Right cardiac atrium (tissue), 5 donors: Measurements from ENCODE around the gene TAS2R40. TPM values are rescaled to one million over a fixed set of nuclear protein-coding genes. Genes with fewer than 3 reads are reported as not detected.
"Not testable (repeated sequence)": the region's sequence is repeated elsewhere in the genome, so short reads cannot be mapped to it uniquely, and the experiment has no call there.

Experiments used
- ATAC-seq, 2 donors: fragments of 200-7000 bp; cut with Tn5 transposase; one replicate each; pipeline versions ENCODE4 v1.8.0 to v1.9.1; 2020; ENCODE audit warnings: moderate library complexity in 2 of 2, mild to moderate bottlenecking in 1 of 2
- DNase-seq, 3 donors: peaks; one replicate each; pipeline ENCODE4 v3.0.0-alpha.2; 2020
- H3K27ac ChIP-seq: one replicate; pipeline ENCODE4 v1.5.1; 2013; ENCODE audit warnings: mild to moderate bottlenecking, low read length, control low read depth, moderate library complexity
- H3K27me3 ChIP-seq: one replicate; pipeline ENCODE4 v1.6.1; 2013; ENCODE audit not compliant: control insufficient read depth, insufficient read depth
- H3K4me1 ChIP-seq: one replicate; pipeline ENCODE4 v1.6.1; 2013; ENCODE audit warnings: low read length; ENCODE audit not compliant: control insufficient read depth, insufficient read depth
- H3K4me3 ChIP-seq: one replicate; pipeline ENCODE4 v1.5.1; 2013; ENCODE audit warnings: low read length, control low read depth
- H3K9me3 ChIP-seq: one replicate; pipeline ENCODE4 v1.6.1; 2013; ENCODE audit warnings: low read length; ENCODE audit not compliant: control insufficient read depth
- WGBS: extraction: QIAGEN DNeasy Blood & Tissue Kit; methylation state at CpG from one replicate; pipeline ENCODE4 v1.1.7; 2013; 5-methylcytosine and 5-hydroxymethylcytosine counted together
- intact Hi-C, 4 donors: fragments of 100-400 bp; cut with DNase I; formaldehyde crosslinking; loops; one replicate each; pipeline versions ENCODE4 v1.11.0 to v1.14.0; 2022 to 2023
- polyA plus RNA-seq: library from polyadenylated mRNA; stranded (reverse); fragments of 200-250 nt; gene quantifications from one replicate; pipeline ENCODE4 v1.2.3, GENCODE V29; 2013
- total RNA-seq, 4 donors: library from RNA; stranded (reverse); fragmentation: NEBNext Ultra II Directional; extraction: Animal tissue kit (Norgen Biotek cat#: 25700); gene quantifications; one replicate each; pipeline ENCODE4 v1.2.1, GENCODE V29; 2021
- donor health status: healthy with polysubstance abuse.
- donor health status: DM: no; HTN: yes; CAD: no.
- donor health status: DM: no; HTN: no; CAD: no.
- donor health status: DM: no; HTN: yes; CAD: no; lungs with severe emphysema.
- donor health status: DM: yes; HTN: yes; CAD: no.

Gene TAS2R40
- total and polyA plus RNA-seq, 5 donors = not detected

DNA sequence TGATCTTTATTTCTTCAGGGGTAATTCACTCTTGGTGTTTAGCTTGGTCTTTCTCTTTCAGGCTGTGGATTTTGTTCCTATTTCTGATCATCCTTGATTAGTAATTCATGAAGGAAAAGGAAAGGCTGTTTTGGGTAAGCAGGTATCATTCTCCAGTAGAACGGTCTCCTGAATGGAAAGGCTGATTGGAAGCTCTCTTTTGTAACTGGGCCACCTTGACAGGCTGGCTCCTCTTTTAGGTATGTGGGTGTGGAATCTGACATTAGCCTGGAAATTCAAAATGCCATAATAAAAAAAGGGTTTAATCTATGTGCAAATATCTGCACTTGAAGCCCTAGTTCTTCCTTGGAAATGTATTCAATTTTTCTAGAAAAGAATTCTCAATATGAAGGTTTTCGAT is 19.7 kb upstream of the TAS2R40 start:
- Histone ChIP-seq H3K4me1 (no peaks in the 10 kb centered on the region), H3K4me3 (no peak overlapping the region), H3K27ac (no peak overlapping the region), H3K27me3 (no peaks in the 10 kb centered on the region), H3K9me3 (no peaks in the 10 kb centered on the region)
- DNase-seq (no peak), ATAC-seq (no peak)
- 93% methylated on average over 2 of the region's 2 CpGs for WGBS
- intact Hi-C loops = no loop called here

DNA sequence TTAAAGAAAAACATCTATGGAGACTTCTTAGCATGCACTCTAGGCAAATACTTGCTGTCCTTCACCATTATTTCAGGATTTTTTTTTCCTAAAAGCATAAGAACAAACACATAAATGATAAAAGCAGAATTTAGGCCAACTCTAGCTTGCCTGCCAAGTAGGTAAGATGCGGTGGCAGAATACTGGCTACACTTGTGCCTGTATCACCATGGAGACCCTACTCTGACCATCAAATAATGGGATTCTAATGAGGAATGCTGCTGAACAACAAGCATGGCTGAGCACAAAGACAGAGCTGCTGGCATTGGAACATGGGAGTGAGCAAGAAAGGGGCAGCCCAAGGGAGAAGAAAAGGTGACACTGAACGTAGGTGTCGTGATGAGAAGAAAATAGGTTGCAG is 18.5 kb upstream of the TAS2R40 start:
- no peaks in the 10 kb centered on the region for H3K4me1 ChIP-seq
- H3K27ac ChIP-seq = no peak overlapping the region
- H3K4me3 ChIP-seq = no peak overlapping the region
- ATAC-seq = no peak
- WGBS = 90% methylated on average over 3 of the region's 3 CpGs
- H3K27me3 ChIP-seq = no peaks in the 10 kb centered on the region
- DNase-seq = no peak
- no peaks in the 10 kb centered on the region for H3K9me3 ChIP-seq
- intact Hi-C loops = no loop called here

DNA sequence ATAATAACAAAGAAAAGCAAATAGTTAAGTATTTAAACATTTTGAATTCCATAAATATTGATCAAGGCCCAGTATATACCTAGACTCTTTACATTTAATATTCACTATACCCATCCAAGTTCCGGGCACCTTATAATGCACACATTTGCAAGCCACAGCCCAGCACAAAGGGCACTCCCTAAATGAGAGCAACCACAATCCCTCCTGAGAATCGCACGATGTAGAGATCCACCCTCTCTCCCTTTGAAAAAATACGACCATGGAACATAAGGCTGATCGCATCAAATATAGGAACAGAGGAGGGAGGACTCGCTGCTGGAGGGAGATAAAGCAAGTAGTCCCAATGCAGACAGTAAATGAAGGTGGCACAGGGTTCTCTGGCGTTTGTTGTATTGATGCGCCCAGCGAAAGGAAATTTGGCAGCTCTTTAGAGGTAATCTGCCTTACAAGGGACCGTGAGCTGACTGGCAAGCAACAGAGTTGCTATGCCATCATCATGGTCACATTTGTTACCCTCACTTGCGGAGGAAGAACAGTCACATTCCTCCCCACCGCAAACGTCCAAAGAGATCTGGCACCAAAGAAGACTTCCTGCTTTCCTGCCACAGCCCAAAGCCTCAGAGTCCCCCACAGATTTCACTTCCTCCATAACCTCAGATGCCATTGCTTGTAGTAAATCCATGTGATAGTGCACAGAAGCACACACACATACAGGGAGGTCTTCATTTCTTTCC is 16.1 kb upstream of the TAS2R40 start:
- Histone ChIP-seq H3K4me3 (no peak overlapping the region), H3K27ac (no peak overlapping the region), H3K4me1 (no peaks in the 10 kb centered on the region), H3K9me3 (no peaks in the 10 kb centered on the region), H3K27me3 (no peaks in the 10 kb centered on the region)
- intact Hi-C loops = no loop called here
- ATAC-seq = peak in 1 of 2 donors; percentile 55
- 60% methylated on average over 13 of the region's 13 CpGs for WGBS
- DNase-seq = no peak

DNA sequence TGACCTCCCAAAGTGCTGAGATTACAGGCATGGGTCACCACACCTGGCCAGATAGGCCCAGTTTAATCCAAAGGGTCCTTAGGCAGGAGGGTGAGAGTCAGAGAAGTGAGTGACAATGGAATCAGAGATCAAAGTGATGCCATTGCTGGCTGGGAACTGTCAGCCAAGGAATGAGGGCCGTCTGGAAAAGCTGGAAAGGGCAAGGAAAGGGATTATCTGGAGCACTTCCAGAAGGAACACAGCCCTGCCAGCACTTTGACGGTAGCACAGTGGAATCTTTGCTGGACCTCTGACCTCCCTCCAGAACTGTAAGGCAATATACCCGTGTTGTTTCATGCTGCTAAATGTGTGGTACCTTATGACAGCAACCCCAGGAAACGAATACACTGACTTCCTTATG is 11.3 kb upstream of the TAS2R40 start:
- H3K27me3 ChIP-seq = no peaks in the 10 kb centered on the region
- no peak overlapping the region for H3K4me3 ChIP-seq
- no peak overlapping the region for H3K27ac ChIP-seq
- no peaks in the 10 kb centered on the region for H3K9me3 ChIP-seq
- no peaks in the 10 kb centered on the region for H3K4me1 ChIP-seq
- intact Hi-C loops = loop anchor here in 2 of 4 donors (10.0 kb wide), 2 partner anchors 336 to 356 kb away; partner anchors contain the start of gene EPHB6 (in 1 of the 2)
- ATAC-seq (no peak), DNase-seq (no peak)
- WGBS = 29% methylated on average over 4 of the region's 4 CpGs

DNA sequence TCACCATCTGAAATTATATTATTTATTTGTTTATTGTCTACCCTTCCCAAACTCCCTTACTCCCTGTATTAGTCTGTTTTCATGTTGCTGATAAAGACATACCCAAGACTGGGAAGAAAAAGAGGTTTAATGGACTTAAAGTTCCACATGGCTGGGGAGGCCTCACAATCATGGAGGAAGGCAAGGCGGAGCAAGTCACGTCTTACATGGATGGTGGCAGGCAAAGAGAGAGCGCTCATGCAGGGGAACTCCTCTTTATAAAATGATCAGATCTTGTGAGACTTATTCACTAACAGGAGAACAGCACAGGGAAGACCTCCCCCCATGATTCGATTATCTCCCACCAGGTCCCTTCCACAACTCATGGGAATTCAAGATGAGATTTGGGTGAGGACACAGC is 8.4 kb upstream of the TAS2R40 start:
- not testable (repeated sequence) for H3K4me3 ChIP-seq, ATAC-seq, H3K27ac ChIP-seq, H3K4me1 ChIP-seq, H3K27me3 ChIP-seq, DNase-seq, H3K9me3 ChIP-seq
- 94% methylated on average over 4 of the region's 4 CpGs for whole genome bisulfite sequencing
- intact Hi-C loops = loop anchor here in 2 of 4 donors (2.0 to 10.0 kb wide), 3 partner anchors 205 to 359 kb away; partner anchors contain the start of gene EPHB6 (in 1 of the 2)

DNA sequence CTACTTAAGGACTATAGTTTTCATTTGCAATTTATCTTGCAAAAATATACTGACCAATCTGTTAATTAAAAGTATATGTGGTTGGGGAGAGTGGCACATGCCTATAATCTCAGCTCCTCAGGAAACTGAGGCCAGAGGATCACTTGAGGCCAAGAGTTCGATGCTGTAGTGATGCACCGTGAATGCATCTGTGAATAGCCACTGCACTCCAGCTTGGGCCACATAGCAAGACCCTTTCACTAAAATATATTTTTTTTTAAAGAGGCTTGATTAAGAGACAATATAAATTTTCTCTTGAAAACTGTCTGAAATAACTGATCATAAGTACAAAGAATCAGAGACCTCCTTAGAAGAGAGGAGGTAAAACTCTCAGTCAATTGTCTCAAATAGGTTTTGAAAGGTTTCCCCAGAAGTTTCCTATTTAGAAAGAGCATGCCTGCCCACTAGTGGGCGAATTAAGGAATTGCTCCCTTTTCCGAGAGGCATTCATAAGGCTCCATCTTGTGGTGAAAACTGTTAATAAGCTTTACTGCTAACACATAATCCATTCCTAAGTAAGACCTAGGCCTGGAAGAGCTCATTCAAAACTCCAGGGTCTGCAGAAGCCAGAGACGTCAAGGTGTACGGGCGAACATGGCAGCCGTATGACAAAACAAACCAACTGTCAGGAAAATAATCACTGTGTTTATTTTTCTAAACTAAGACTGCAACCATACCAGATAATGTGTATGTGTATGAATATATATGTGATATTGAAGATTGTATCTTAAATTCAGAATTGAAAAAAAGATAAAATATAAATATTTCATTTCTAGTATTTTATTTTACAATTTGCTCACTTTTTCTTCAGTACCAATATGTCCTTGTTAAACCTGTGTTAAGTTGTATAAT is 6.8 kb upstream of the TAS2R40 start:
- Histone ChIP-seq H3K9me3 (no peaks in the 10 kb centered on the region), H3K4me3 (no peak overlapping the region), H3K27me3 (no peaks in the 10 kb centered on the region), H3K27ac (no peak overlapping the region), H3K4me1 (no peaks in the 10 kb centered on the region)
- WGBS = 20% methylated on average over 8 of the region's 8 CpGs
- DNase-seq (peak in 2 of 3 donors; percentile 14 to 36), ATAC-seq (peak; percentile 68 to 70)
- intact Hi-C loops = loop anchor here (1.0 to 10.0 kb wide), 5 partner anchors 207 to 360 kb away; partner anchors contain the start of gene EPHB6 (in 2 of the 4)

DNA sequence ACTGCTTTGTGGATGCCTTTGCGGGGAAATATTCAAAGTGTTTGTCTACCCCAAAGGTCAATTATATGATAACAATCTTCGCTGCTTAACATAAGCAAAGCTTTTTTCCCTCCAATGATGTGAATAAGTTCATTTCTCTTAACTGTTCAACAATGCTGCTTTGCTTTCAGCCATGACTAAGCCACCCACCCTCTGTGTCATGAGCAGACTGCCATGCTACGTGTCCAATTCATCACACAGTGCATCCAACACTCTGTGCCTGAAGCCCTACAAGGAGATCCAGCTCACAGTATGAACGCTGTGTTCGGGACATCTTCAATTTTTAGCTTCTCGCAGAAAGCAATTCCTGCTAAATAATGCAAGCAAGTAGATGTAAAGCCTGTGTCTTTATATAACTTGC is 5.7 kb upstream of the TAS2R40 start:
- no peak for ATAC-seq
- no peak for DNase-seq
- no peaks in the 10 kb centered on the region for H3K27me3 ChIP-seq
- no peaks in the 10 kb centered on the region for H3K4me1 ChIP-seq
- WGBS = 86% methylated on average over 6 of the region's 6 CpGs
- no peak overlapping the region for H3K27ac ChIP-seq
- intact Hi-C loops = loop anchor here (5.0 to 10.0 kb wide), 4 partner anchors 209 to 361 kb away; partner anchors contain the start of gene EPHB6 (in 2 of the 4)
- no peak overlapping the region for H3K4me3 ChIP-seq
- H3K9me3 ChIP-seq = no peaks in the 10 kb centered on the region

DNA sequence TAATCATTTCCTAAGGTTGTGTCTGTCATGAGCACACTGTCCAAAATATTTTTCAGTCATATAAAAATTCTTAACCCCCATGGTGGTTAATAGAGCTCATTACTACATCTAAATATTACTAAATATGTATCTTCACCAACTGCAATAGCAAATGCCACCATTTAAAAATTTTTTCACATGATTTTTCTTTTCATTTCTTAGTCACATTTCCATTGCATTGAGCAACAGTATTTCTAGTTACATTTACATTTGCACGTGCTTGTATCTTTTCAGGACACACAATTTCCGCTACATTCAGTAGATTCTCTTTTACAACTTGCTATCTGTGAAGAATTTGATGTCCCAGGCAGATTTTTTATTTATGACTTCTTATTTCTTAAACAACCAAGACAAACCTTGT is 5.2 kb upstream of the TAS2R40 start:
- DNase-seq = no peak
- intact Hi-C loops = loop anchor here (5.0 to 10.0 kb wide), 4 partner anchors 209 to 362 kb away; partner anchors contain the start of gene EPHB6 (in 2 of the 4)
- no peak for ATAC-seq
- no peak overlapping the region for H3K27ac ChIP-seq
- 88% methylated on average over 2 of the region's 2 CpGs for WGBS
- no peaks in the 10 kb centered on the region for H3K9me3 ChIP-seq
- H3K27me3 ChIP-seq = no peaks in the 10 kb centered on the region
- H3K4me1 ChIP-seq = no peaks in the 10 kb centered on the region
- H3K4me3 ChIP-seq = no peak overlapping the region

DNA sequence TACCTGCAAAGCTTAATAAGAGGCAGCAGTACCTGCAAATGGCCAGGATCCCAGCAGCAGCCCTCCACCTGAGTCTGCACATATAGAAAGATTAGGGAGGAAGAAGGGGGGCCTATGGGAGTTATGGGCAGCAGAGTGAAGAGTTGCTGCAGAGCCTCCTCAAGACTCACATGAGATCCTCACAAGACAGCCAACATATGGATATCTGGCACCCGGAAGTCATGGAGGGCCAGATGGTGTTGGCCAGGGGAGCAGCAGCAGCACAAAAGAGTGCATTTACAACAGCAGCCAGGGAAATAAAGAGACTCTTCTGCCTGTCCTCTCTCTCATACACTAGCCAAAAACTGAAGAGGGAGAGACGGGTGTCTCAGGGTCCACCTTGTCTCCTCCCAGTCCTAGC is 4.0 kb upstream of the TAS2R40 start:
- Histone ChIP-seq H3K9me3 (no peaks in the 10 kb centered on the region), H3K27ac (no peak overlapping the region), H3K4me1 (no peaks in the 10 kb centered on the region), H3K27me3 (no peaks in the 10 kb centered on the region), H3K4me3 (no peak overlapping the region)
- ATAC-seq = no peak
- DNase-seq = no peak
- WGBS = 75% methylated on average over 2 of the region's 2 CpGs
- intact Hi-C loops = loop anchor here (5.0 to 10.0 kb wide), 4 partner anchors 211 to 363 kb away; partner anchors contain the start of gene EPHB6 (in 2 of the 4)

DNA sequence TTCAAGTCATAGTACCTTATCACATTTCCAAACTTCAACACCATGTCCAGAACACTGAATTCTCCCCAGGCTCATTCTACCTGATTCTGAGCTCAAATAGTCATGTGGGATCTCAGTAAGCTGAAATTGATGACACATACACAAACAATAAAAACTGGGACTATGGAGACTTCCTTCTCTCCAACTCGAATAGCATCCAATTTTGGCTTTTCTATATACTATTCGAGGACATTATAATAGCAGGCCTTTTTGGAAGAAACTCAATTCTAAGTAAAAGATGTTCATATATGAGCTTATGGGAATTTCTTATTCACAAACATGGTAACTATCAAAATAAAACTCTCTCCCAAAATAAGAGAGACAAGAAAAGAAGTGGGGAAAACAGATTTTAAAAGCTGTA is 551 bp upstream of the TAS2R40 start:
- ATAC-seq (no peak), DNase-seq (no peak)
- 62% methylated on average over 2 of the region's 2 CpGs for WGBS
- Histone ChIP-seq H3K4me1 (no peaks in the 10 kb centered on the region), H3K9me3 (no peaks in the 10 kb centered on the region), H3K4me3 (no peak overlapping the region), H3K27ac (no peak overlapping the region), H3K27me3 (no peaks in the 10 kb centered on the region)
- intact Hi-C loops = no loop called here

DNA sequence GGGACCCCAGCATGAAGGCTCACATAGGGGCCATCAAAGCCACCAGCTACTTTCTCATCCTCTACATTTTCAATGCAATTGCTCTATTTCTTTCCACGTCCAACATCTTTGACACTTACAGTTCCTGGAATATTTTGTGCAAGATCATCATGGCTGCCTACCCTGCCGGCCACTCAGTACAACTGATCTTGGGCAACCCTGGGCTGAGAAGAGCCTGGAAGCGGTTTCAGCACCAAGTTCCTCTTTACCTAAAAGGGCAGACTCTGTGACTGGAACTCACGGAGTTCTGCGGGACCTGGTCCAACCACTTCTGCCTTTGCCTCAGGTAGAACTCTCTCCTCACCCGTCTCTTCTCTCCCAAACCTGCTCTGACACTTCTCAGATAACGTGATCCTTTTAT is 945 bp downstream of the TAS2R40 start:
- Histone ChIP-seq H3K27me3 (no peaks in the 10 kb centered on the region), H3K27ac (no peak overlapping the region), H3K4me1 (no peaks in the 10 kb centered on the region), H3K9me3 (no peaks in the 10 kb centered on the region), H3K4me3 (no peak overlapping the region)
- peak; percentile 33 to 59 for ATAC-seq
- peak; percentile 19 to 61 (median 52) for DNase-seq
- intact Hi-C loops = no loop called here
- 81% methylated on average over 7 of the region's 7 CpGs for WGBS
